NCI-H446 (cell line): Measurements from ENCODE around the gene RASD1.

Source experiments
- DNase-seq, 2 experiments: peaks; one replicate each; lab custom pipeline; 2025; lab: John Stamatoyannopoulos, UW

The RASD1 gene, protein sequence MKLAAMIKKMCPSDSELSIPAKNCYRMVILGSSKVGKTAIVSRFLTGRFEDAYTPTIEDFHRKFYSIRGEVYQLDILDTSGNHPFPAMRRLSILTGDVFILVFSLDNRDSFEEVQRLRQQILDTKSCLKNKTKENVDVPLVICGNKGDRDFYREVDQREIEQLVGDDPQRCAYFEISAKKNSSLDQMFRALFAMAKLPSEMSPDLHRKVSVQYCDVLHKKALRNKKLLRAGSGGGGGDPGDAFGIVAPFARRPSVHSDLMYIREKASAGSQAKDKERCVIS

DNA sequence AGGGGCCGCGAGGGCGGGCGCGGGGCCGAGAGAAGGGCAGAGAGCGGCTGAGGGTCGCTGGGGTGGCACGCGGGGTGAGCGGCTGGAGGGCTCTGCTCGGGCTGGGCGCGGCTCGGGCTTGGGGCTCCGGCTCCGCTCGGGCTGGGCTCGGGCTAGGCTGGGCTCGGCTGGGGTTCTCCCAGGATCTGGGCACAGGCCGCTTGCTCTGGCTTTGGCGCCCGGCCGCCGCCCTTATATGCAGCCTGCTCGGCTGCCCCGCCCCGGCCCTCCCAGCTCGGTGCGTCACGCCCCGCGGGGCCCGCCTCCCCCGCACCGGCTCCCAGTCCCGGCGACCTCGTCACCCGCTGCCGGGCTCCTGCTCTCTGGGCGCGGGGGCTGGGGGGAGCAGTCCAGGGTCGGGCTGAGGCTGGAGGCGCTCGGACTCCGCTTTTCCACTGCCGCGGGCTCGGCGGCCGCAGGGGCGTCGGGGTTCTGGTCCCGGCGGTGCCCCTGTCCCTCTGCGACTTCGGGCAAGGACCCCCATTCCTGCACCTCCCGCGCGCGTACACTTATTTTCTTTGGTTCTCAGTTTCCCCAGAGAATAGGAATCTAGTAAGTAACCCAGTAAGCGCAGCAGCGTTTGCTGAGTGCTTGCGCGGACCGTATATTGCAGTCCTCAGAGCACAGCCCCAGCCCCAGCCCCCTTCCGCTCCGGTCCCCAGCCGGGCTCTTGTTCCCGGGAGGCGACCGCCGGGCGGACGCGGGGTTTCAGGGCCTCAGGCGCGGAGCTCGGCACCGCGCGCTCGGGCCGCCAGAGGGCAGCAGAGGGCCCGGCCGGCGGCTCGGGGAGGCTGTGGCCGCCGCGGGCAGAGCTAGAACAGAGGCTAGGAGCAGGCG is at the start of gene RASD1:
RASD1 (minus strand) TSS at position 207 of the 876 bp plus-strand sequence. CDS start 214 bp downstream, outside the sequence.
- peak in 1 of 2 experiments; percentile 56 for DNase-seq

DNA sequence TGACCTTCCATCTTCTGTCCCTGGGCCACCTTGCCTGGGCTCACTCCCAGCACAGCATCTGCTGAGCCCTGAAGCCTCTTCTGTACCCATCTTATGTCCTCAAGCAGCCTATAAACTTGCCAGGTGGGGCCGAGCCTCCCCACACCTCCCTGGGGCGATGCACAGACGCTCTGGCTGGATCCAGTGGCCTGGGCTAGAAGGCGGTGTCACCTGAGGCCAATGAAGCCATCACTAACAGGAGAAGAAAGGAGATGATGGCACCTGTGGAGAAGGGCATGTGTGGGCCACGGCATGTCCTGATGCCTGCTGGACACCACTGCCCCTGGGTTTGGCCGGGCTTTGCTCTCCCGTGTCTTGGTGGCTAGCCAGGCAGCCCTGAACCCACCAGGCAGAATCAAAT is 49.8 kb upstream of the RASD1 start:
- no peak for DNase-seq

DNA sequence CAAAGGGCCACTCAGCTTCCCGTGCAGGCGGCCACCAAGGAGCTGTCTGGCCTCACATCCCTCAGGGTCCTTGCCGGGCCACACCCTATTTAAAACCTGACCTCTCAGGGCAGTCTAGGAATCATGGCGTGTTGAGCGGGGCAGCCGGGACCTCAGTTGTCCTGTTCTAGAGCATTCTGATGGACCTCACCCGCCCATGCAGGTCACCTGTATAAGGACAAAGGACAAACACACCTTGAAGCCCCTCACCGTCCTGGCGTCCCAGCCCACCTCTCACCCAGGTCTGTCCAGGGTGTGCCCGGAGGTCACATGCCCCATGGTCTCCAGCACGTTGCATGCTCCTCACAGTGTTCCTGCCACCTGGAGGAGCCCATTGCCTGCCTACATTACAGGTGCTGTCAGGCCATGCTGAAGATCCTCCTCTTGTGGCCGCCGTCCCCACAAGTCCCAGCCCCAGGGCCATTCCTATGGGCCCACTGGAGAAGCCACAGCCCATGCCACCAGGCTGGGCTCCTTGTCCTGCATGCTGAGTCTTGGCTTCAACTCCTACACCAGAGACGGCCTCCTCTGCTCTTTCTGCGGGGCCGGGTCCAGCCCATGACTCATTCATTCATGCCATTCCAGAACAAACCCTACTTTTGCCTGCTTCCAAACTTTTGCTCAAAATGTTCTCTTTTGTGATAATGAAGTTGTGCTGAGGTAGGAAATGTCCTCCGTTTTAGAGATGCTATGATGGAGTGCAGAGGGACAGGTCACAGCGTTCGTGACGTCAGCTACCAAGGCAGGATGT is 49.0 kb upstream of the RASD1 start:
- DNase-seq, result no peak

DNA sequence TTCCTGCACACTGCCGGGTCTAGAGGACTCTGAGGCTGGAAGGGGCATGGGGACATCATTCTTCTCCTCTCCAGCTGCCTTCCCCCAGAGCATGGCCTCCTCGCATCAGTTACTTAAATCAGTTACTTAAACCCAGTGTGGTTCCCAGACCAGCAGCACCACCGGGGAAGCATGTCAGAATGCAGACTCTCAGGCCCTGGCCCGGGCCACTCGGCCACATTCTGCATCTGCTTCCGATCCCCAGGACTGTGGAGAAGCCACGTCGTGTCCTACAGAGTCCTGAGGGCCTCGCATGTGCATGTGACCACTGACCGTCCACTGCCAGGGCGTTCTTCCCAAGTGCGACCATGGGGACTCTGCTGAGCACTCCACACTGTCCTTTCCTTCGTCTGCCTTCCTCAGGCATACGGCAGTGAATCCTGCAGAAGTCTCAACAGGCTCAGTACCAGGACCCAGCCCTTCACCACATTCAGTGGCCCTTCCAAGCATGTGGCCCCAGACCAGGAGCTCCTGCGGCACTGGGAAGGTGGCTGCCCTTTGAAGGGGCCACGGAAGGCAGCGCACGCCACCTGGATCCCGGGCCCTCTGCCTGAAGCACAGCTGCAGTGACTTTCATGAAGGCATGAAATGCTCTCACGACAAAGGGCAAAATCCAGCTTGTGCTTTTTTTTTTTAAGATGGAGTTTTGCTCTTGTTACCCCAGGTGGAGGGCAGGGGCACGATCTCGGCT is 46.9 kb upstream of the RASD1 start:
- no peak for DNase-seq

DNA sequence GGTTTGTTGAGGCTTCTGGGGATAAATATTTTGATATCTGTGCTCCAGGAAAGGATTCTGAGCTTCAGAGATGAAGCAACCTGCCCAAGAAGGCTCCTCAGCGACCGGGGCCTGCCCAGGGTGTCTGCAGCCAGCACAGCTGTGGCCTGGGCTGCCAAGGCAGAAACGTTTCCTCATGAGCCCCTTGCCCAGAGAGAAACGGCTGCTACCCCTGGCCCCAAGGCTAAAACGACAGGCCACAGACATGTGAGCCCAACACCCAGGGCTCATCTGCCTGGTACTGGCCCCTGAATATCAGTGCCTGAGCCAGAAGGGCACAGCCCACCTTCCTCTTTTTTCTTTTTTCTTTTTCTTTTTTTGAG is 45.4 kb upstream of the RASD1 start:
- no peak for DNase-seq

DNA sequence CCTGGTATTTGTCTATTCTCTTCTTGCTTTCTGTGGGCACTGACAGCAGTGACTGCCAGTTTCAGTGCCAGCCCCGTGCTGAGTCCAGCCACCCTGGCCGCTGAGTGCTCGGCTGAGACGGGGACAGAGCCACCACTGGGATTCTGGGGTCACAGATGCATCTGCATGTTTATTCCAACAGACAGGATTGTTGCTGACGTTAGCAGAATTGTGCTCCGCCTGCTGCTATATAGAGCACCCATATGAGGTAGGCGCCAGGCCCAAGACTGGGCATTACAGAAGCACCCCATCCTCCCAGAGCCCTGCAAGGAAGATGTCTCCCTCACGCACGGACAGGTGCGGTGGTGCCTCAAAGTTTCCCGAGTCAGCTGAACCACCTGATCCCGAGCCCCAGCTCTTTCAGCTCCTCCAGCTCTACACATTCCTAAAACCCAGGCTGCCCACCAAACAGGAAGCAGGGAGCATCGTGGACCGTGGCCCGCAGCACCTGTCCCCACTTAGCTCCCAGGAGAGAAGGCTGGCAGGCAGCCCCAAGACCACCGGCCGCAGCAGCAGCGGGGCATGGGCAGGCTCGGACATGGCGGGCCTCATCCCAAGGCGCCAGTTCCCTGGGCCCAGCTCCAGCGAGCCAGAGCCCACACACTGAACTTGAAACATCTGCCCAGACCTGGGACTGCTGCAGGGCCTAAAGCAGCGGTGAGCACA is 44.9 kb upstream of the RASD1 start:
- no peak for DNase-seq

DNA sequence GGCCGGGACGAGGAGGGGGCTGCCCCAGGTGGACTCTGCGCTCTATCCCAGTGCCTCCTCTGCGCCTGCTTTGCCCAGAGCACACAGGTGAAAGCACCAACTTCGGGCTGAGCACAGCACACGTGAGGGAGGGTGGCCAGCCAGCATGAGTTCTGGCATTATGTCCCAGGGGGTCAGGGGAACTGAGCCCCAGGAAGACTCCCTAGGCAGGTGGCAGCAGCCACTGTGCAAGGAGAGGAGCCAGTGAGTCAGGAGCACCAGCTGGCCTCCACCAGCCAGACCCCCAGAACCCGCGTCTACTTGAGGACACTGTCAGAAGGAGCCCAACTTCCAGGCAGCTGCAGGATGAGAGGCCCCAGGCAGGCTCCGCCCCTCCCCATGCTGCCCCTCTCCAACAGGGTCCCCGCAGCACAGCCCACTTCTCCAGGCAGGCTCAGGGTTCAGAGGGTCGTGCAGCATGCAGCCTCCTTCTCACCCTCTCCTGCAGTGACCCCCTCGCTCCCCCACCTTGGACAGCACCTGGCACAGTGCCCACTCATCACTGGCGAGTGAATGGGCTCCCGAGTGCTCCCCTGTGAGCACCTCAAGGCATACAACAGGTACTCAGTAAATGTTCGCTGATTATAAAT is 44.2 kb upstream of the RASD1 start:
- no peak for DNase-seq

DNA sequence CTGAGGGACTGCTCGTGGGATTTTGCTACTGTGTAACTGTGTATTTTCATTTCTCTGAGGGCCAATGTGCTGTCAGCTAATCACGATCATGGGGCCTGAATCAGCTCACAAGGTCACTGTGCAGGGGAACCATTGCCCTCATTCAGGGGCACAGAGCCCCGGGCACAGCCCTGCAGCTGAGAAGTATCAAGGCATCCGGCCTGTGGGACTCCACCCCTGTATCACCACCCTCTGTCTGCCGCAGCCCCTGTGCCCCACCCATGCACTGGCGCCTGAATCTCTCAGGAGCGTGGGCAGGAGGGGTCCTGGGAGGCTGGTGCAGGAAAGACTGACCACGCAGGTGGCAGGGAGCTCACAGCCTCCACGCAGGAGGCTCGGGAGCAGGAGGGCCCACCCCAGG is 43.4 kb upstream of the RASD1 start:
- no peak for DNase-seq

DNA sequence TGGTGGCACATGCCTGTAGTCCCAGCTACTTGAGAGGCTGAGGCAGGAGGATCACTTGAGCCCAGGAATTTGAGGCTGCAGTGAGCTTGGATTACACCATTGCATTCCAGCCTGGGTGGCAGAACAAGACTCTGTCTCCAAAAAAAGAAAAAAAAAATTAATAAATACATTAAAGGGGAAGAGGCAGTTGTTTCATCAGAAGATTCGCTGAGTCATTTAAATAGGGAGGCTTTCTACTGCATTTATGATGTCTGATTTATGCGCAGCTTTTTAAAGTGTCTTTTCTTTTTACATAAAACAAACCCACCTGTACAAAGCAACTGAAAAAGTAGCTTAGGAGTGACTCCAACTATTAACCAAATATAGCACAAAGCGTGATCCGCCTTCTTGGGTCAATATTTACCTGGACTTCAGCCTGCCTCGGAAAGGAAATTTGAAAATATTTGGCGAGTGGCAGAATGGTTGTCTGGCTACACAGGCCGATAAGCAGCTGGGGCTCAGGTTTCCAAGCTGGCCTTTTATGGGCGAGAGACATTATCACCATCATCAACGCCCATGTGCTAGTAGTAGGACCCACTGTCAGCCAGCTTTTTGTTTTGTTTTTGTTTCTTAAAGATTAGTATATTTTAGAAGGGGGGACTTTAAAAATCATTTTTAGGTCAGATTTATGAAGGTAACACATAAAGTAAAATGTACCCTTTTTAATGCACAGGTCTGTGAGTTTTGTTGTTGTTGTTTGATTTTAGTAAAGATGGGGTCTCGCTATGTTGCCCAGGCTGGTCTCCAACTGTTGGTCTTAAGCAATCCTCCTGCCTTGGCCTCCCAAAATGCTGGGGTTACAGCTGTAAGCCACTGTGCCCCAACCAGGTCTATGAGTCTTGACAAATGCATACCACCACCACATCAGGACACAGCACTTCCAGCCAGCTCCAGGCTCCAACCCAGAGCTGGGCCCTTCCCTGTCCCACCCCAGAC is 42.5 kb upstream of the RASD1 start:
- DNase-seq, result peak in 1 of 2 experiments; percentile 19

DNA sequence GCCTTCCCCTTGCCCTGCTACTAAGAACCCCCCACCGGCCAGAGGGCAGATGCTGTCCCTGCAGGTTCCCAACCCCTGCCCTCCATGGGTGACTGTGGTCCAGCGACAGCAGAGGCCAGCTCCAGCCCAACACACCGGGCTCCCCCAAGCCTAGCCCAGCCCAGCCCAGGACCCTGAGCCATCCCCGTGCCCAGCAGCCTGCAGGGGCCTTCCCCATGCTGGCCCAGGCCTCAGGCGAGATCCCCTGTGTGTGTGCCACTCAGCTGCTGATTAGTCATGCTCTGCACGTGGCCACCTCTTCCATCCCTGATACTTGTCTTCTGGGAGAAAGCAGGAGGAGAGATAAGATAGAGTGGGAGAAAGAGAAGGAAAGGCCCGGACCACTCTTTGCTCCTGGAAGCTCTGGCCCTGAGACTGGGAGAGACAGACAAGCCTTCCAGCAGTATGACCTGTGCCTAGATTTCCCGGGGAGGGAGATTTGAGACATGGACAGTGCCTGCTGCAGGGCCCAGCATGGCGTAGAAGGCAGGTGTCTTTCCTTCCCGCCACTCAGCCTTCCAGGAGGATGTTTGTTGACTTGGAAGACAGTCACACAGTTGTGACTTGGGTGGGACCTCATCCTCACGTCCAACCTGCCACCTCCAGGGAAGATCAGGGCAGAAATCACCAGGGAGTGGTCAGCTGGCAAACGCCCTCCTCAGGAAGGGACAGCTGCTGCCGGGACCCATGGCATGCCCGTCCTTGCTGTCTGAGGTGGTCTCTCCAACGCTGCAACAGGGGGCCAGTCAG is 41.3 kb upstream of the RASD1 start:
- DNase-seq, result no peak

DNA sequence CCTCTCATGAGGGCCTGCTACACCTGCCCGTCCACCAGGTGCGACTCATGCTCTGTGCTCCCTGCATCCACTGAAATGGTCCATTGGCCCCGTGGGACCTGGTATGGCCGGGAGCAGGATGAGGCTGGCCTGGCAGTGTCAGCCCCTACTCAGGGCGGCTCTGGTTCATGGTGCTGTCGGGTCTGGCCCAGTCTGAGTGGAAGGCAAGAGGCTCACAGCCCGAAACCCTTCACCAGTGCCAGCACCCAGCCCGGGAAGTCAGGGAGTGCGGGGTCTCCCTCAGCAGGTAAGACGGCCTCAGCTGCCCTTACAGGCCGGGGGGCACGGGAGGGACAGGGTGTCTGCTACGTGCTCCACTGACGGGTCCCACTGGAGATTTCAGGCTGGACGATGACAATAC is 40.5 kb upstream of the RASD1 start:
- DNase-seq, result no peak

DNA sequence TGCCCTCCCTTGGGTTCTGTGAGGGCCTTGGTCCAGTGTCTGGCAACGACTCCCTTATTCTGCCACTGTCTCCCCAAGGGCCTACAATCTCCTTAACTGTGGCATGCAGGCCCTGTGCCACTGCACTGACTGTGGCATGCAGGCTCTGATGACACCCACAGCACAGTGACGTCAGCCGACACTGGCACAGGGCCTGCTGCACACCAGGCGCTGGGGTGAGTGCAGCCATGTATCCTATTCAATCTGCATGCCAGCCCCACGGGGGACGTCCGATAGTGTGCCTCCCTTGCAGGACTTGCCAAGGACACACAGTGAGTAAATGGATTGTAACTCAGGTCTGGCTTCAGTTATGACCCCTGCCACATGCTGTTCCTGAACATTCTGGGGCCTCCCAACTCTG is 39.8 kb upstream of the RASD1 start:
- peak in 1 of 2 experiments; percentile 58 for DNase-seq

DNA sequence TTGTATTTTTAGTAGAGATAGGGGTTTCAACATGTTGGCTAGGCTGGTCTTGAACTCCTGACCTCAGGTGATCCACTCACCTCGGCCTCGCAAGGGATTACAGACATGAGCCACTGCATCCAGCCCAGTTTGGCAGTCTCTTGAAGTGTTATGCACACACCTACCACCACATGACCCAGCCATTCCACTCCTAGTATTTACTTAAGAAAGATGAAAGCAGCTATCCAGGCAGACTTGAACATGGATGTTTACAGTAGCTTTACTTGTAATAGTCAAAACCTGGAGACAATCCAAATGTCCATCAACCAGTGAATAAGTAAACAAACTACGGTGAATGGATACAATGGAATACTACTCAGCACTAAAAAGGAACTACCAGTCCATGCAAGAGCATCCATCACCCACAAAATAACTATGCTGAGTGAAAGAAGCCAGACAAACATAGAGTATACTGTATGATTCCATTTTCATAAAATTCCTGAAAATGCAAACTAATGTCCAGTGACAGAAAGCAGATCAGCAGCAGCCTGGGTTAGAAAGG is 37.8 kb upstream of the RASD1 start:
- no peak for DNase-seq

DNA sequence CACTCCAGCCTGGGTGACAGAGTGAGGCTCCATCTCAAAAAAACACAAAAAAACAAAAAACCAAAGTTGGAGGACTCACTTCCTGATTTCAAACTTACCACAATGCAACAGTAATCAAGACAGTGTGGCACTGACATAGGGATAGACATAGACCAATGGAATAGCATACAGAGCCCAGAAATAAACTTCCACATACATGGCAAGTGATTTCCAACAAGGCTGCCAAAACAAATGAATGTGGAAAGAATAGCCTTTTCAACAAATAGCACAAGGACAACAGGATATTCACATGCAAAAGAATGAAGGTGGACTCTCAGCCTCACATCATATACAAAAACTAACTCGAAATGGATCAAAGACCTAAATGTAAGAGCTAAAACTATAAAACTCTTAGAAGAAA is 36.8 kb upstream of the RASD1 start:
- DNase-seq, result no peak

DNA sequence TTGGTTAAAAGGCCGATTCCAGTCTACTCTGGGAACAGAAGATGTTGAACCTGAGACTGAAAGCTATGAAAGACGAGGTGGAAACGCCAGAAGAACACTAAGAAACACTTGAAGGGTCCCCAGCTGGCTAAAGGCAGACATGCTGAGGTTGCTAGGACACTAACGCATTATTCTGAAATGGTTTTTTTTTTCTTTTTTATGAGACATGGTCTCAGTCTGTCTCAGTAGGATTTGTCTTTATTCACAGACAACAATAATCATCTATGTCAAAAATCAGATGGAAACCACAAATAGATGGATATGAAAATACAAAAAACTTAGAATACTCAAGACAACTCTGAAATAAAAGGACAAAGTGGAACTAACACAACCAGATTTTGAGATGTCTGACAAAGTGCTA is 35.0 kb upstream of the RASD1 start:
- no peak for DNase-seq

DNA sequence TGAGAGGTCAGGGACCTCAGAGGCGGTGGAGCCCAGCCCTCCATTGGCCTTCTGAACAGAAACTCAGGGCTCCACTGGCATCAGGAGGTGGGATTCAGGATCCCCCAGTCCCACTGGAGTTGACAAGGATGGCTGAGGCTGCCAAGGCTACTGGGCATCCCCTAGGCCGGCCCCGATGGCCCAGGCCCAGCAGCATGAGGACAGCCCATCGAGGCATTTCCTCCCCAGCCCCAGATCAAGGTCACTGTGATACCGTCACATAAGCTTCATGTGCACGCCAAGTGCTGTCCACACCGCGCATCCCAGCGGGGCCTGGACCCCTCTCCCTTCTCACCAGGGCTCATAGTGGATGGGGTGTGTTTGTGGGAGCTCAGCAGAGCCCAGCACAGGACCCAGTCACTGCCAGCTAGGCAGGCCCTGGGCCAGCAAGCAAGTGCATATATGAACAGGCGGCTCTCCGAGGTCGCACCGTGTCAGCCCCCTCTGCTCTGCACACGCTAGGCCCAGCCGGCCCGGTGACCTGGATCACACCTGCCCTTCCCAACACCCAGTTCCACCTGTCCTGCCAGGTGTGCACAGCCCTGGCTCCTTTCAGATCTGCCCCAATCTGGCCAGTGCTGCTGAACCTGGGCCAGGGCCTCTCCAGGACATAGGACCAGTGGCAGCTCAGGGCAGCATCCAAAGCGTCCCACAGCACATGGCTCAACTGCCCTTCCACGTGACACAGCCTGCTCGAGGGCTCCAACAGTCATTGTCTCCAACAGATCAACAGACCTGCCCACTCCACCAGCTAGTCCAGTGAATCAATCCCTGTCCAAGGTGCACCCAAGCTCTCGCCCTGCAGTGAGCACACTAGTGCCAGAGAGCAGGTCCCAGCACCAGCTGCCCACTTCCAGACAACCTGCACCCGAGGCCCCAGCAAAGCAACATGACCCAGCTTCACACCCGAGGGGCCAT is 32.8 kb upstream of the RASD1 start:
- DNase-seq, result no peak

DNA sequence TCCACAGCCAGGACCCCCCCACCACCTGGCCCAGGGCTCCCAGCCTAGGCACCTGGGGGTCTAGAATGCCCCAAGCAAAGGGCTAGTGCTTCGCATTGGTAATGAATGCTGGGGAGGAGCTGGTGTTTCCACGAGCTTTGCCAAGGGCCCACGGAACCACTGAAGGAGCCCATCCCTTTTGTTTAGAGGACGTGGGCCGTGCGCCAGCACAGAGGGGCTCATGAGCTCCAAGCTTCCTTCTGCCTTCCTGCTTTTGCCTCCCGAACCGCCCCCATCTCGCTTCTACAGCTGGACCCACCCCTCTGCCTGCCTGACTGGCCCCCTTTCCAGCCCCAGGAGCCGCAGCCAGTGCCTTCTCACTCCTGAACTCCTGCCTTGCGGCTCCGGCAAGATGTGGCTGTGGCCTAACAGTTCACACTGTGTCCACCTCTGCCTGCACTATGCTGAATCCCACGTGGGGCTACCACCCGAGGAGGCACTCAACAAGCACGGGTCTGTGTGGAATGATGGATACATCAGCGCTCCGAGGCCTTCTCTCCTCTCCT is 31.8 kb upstream of the RASD1 start:
- no peak for DNase-seq
